HL-60 (cell line): Measurements from ENCODE around the gene CCK.

Source experiments
- CTCF ChIP-seq: IDR thresholded peaks from one replicate; pipeline ENCODE4 v1.5.1; 2011; ENCODE audit warnings: low read length, control low read depth, inconsistent platforms; ENCODE audit not compliant: insufficient read depth
- POLR2AphosphoS5 ChIP-seq: IDR thresholded peaks from 2 replicates; pipeline ENCODE4 v1.6.1; 2012; ENCODE audit warnings: low read depth
- REST ChIP-seq: IDR thresholded peaks from 2 replicates; pipeline ENCODE4 v1.6.1; 2012; ENCODE audit warnings: low read depth; ENCODE audit not compliant: insufficient replicate concordance

GRCh38 chr3:42290966-42291714, 25.2 kb upstream of the CCK start:
- TF ChIP-seq CTCF (no peak), REST (no peak), POLR2AphosphoS5 (no peak)
